ENCODE data around the gene SLC4A9.

The SLC4A9 gene

GRCh38 chr5:140362875-140363630, 3.1 kb downstream of the SLC4A9 start:
- peak; percentile 73 for DNase-seq (ENCODE audit: low read depth)

DNA sequence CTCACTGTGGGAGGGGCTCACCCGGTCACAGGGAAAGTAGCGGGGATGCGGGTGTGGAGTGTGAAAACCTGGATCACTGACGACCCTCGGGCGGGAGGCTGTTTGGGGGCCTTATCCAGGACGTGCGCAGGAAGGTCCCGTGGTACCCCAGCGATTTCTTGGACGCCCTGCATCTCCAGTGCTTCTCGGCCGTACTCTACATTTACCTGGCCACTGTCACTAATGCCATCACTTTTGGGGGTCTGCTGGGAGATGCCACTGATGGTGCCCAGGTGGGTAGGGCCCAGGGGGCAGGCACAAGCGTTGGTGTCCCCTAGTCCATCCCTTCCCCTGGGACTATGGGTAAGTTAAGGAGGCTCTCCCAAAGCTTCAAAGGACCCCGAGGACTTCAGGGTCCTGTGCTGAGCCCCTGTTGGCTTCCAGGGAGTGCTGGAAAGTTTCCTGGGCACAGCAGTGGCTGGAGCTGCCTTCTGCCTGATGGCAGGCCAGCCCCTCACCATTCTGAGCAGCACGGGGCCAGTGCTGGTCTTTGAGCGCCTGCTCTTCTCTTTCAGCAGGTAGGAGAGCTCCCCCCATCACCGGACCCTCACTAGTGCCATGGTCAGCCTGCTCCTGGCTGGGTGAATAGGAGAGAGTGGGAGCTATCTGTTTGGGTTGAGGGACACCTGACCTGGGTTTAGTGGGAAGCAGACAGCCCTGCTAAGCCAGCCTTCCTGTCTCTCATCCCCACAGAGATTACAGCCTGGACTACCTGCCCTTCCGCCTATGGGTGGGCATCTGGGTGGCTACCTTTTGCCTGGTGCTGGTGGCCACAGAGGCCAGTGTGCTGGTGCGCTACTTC, 3.9 kb downstream of the SLC4A9 start:
- DNase-seq (ENCODE audit: low read depth): no peak

GRCh38 chr5:140364472-140364765, 4.4 kb downstream of the SLC4A9 start:
- no peak for DNase-seq (ENCODE audit: low read depth)

DNA sequence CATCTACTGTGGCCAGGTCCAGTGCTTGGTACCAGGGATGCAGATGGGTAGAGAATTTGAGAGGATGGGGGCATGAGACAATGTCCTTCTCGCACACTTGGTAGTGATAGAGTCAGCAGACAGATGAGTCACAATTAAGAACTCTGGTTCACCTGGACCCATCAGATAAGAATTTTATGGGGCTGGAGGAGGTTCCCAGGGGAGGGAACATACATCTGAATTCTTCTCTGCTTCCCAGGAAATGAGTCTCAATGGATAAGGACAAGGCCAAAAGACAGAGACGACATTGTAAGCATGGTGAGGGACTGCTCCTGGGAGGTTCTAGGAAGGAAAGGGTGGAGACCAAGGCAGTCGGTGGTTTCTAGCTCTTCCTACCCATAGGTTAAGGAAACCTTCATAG, 5.3 kb downstream of the SLC4A9 start:
- DNase-seq (ENCODE audit: low read depth): no peak

DNA sequence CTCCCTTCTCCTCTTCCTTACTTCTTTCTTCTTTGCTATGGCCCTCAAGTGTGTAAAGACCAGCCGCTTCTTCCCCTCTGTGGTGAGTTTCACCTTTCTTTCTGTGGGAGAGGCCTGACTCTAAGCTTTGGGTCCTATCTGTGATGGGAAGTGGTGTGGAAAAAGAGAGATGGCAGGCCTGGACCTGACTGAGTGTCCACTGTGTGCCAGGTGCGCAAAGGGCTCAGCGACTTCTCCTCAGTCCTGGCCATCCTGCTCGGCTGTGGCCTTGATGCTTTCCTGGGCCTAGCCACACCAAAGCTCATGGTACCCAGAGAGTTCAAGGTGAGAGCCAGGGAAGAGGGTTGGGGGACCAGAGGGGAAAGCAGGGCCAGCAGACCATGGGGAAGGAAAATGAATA, 5.9 kb downstream of the SLC4A9 start:
- no peak for DNase-seq (ENCODE audit: low read depth)

- DNase-seq (ENCODE audit: low read depth): no peak
Observed at GRCh38 chr5:140366589-140367255, 6.7 kb downstream of the SLC4A9 start.

- DNase-seq (ENCODE audit: low read depth): no peak
Observed at GRCh38 chr5:140367256-140368013, 7.4 kb downstream of the SLC4A9 start.

DNA sequence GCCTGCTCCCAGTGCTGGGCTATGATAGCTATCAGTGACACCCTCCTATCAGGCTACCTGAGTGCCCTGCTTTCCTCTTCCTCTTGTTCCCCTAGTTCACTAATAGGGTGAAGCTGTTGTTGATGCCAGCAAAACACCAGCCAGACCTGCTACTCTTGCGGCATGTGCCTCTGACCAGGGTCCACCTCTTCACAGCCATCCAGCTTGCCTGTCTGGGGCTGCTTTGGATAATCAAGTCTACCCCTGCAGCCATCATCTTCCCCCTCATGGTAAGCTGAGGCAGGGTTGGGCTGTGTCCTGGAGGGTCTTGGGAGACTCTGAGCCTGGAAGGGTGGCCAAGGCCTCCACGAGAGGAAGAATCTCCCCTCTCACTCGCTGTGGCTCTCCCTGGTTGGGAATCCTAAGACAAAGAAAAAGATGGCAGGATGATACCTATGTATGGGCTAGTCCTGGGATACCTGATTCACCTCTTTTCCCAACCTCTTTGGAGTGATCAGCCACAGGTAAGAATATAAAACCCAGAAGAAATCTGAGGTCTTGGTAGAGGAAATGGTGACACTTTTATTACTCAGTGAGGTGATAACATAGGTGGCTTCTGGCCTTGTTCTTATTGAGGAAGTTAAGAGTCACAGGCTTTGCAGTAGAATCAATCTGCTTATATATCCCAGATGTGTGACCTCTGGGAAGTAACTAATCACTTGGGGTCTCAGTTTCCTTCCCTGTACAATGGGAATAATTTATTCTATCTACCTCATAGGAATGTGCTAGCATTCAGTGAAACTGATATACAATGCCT, 11.6 kb downstream of the SLC4A9 start:
- no peak for DNase-seq (ENCODE audit: low read depth)

DNA sequence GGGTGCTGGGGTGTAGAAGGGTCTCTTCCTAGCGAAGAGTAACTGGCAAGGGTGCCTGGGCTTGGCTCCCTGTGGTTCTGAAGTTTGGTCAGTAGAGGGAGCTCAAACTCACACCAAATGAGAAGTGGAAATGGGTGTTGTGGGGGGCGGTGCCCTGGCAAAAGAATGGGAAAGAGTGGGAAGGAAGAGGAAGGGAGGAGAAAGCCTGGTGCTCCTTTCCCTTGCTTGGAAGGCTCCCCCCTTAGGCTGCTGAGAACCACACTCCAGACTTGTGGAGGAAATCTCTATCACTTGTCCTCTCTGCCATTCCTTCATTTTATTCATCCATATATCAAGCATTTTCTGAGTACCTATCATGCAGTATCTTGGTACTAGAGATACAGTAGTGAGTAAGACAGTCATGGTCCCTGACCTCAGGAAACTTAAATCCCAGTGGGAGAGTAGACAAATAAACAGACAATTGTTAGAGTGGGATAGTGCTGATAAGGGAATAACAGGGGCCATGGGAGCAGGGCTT, 13.0 kb downstream of the SLC4A9 start:
- DNase-seq (ENCODE audit: low read depth): peak; percentile 17

DNA sequence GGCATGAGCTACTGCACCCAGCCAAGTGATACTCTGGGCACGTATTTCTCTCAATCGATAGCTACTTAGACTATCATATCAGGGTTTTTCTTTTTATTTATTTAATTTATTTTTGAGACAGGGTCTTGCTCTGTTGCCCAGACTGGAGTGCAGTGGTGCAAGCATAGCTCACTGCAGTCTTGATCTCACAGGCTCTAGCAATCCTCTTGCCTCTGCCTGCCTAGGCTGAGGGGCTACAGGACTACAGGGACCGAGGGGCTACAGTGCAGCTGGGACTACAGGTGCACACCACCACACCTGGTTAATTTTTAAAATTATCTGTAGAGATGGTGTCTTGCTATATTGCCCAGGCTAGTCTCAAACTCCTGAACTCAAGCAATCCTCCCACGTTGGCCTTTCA, 21.4 kb downstream of the SLC4A9 start:
- DNase-seq (ENCODE audit: low read depth): no peak

DNA sequence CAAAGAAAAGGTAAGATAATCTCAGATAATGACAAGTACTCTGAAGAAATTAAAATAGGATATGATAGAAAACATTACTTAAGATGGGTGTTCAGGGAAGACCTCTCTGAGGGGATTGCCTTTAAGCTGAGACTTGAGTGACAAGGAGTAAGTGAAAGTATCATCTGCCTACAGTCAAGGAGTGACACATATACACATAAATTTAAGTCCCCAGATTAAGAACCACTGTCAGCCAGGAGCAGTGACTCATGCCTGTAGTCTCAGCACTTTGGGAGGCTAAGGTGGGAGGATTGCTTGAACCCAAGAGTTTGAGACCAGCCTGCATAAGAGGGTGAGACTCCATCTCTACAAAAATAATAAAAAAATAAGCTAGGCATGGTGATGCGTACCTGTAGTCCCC, 22.0 kb downstream of the SLC4A9 start:
- no peak for DNase-seq (ENCODE audit: low read depth)

DNA sequence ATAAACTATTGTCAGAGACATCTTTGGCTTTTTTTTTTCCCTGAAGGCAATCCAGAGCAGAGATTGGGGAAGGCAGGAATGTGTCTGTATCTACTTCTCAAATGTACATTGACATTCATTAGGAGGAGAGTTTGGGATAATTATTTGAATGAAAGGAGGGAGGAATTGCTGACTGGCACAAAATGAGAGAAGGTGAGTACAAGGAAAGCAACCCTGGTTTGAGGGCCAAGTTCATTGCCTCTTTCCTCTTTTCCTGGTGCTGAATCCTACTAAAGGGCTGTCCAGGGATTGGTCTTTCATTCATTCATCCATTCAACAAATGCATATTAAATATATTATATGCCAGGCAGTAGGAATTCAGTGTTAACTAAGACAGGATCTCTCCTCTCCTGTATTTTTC, 22.9 kb downstream of the SLC4A9 start:
- DNase-seq (ENCODE audit: low read depth): no peak

DNA sequence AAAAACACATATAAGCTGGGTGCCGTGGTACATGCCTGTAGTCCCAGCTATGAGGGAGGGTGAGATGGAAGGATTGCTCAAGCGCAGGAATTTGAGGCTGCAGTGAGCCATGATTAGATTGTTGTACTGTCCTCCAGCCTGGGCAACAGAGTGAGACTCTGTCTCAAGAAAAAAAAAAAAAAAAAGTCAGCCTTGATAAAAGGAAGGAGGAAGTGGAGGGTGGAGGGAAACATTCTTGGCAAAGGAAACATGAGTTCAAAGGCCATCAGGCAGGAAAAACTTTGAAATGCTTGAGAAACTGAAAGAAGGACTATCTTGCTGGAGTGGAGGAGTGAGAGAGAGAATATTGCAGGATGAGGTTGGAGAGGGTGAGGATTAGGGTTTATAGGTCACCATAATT, 23.3 kb downstream of the SLC4A9 start:
- no peak for DNase-seq (ENCODE audit: low read depth)

DNA sequence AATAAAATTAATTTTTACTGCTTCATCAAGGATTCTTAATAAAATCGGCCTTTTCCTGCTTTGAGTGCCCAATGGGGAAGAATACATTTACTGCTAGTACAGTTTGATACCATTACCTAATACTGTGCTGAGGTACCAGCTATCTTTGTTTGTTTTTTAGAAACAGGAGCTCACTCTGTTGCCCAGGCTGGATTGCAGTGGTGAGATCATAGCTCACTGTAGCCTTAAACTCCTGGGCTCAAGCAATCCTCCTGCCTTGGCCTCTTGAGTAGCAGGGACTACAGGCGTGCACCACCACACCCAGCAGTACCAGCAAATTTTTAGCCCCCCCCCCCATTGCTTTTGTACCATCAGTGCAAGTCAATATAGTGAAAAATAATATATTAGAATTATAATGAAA, 28.1 kb downstream of the SLC4A9 start:
- DNase-seq (ENCODE audit: low read depth): no peak

GRCh38 chr5:140391312-140391711, 31.3 kb downstream of the SLC4A9 start:
- DNase-seq (ENCODE audit: low read depth): no peak

GRCh38 chr5:140391732-140392131, 31.7 kb downstream of the SLC4A9 start:
- no peak for DNase-seq (ENCODE audit: low read depth)

DNA sequence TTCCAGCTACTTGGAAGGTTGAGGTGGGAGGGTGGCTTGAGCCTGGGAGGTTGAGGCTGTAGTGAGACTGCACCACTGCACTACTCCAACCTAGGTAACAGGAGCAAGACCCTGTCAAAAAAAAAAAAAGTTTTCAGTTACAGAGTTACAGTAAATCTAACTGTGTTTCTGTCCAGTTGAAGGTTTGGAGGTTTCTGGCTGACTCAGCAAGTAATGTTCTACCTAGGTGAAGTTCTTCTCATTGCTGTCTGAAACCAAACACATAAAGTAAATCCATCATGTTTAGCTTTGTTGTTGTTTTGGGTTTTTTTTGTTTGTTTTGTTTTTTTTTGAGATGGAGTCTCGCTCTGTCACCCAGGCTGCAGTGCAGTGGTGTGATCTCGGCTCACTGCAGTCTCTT, 33.7 kb downstream of the SLC4A9 start:
- no peak for DNase-seq (ENCODE audit: low read depth)

GRCh38 chr5:140398379-140398811, 38.4 kb downstream of the SLC4A9 start:
- no peak for DNase-seq (ENCODE audit: low read depth)

DNA sequence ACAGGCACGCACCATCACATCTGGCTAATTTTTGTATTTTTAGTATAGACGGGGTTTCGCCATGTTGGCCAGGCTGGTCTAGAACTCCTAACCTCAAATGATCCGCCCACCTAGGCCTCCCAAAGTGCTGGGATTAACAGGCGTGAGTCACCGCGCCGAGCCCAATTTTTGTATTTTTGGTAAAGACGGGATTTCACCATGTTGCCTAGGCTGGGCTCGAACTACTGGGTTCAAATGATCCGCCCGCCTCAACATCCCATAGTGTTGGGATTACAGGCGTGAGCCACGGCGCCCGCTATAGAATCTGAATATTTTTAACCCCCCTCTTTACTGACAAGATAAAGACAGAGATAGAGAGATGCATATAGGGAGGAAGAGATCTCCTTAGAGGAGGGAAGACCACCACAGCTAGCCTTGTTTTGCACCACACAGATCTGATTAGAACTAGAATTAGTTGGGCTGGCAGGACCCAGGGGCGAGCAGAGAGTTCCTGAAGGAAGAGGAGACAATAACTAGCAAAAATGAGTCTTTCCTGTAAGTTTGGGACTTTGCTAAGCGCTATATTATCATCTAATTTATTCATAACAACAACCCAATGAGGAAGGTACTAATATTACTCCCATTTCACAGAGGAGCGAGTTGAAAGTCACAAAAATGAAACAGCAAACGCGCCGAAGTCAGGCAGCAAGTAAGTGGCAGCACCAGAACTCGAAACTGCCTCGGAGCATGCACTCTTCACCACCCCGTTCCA, 40.2 kb downstream of the SLC4A9 start:
- DNase-seq (ENCODE audit: low read depth): no peak

GRCh38 chr5:140400730-140401361, 40.9 kb downstream of the SLC4A9 start:
- peak; percentile 83 for DNase-seq (ENCODE audit: low read depth)

Measured in activated T-cell treated with anti-CD3 and anti-CD28 coated beads for 24 hours (primary cell).